ENCODE results near the gene KATNIP.

KATNIP gene

GRCh38 chr16:27586711-27587110 is 36.8 kb downstream of the KATNIP start:
- no peak for DNase-seq

DNA sequence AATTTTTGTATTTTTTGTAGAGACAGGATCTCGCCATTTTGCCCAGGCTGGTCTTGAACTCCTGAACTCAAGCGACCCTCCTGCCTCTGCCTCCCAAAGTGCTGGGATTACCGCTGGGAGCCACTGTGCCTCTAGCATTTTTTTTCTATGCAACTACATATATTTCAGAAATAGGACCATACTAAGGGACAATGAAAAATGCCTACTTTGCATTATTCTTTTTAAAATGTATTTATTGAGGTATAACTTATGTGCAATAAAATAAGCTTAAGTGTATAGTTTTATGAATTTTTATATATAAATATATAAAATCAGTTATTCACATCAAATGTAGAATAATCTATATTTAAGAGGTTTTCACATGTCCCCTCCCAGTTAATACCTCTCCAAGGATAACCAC is 38.1 kb downstream of the KATNIP start:
- no peak for DNase-seq

DNA sequence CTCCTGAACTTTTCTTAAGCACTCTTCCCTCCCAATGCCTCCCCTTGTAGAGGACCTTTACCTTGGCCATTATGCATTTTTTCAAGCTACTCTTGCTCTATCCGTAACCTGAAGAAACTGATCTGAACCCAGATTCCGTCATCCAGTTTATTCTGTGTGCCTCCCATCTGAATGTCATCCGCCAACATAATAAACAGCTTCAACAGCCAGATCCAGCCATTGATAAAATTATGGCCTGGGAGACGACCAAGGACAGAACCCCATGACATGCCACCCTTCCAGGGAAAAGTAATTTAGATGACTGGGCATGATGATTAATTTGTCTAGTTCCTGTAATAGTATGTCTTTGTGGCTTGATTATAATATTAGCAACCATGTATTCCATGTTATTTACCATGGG is 41.9 kb downstream of the KATNIP start:
- DNase-seq = no peak

GRCh38 chr16:27595475-27595874 is 45.5 kb downstream of the KATNIP start:
- DNase-seq = no peak

GRCh38 chr16:27595993-27596392 is 46.0 kb downstream of the KATNIP start:
- DNase-seq = no peak

GRCh38 chr16:27596411-27596810 is 46.5 kb downstream of the KATNIP start:
- DNase-seq = no peak

DNA sequence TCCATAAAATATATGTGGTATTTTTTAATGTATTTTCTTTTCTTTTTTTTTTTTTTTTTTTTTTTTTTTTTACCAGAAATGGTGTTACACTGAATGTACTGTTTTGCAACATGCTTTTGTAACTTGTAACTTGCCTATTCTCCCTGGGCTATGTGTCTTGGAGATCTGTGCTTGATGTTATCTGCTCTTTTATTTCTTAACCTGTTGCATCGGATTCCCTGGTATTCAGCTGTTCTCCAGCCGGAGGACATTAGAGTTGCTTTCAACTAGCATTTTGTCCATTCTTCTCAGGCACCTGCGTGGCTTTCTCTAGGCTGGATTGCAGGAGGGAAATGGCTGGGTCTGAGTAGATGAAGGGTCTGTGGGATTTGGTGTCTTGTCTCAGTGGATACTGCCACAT is 47.4 kb downstream of the KATNIP start:
- DNase-seq = no peak

- no peak for DNase-seq
These were observed 48.3 kb downstream of the KATNIP start for GRCh38 chr16:27598220-27598619.

DNA sequence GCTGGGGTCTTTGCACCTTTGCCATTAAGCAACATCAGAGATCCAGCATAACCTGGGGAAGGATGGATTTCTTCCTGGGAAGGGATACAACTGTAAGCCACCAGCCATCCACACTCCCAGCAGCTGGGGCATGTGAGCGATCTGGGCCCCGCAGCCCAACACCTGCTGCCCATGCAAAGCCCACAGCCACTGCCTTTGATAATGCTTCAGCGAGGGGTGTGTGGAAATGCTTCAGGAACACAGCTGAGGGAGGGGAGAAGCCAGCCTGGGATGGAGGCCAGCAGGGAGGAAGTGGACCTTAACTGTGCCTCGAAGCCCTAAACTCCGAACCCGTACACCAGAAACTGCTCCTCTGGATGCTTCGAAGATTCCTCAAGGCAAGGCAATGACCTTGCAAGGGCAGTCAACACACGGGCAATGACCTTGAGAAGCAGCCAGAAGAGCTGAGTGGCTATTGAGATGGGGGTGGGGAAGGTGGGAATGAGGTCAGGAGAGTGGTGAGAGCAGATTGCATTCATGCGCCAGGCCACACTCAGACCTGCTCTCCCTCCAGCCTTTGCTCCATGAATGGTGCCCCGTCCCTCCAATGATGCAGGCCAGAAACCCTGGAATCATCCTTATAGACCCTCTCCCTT is 49.1 kb downstream of the KATNIP start:
- DNase-seq = no peak

DNA sequence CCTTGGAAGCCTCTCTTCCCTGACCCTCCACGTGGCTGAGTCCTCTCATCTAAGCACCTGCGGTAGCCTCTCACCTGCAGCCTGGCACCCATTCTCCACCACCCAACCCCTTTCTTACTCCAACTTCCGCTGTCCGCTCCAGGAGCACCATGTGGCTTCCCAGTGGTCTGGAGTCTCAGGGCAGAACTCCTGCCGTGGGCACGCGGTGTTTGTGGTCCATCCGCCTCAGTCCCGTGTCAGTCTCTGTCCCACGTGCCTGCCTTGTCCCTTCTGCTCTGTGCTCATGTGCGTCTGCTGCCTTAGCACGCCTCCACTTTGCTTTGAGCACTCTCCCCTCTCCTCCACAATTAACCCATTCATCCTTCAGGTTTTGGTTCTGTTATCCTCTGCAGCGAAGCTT is 49.7 kb downstream of the KATNIP start:
- no peak for DNase-seq
